GM12891 (cell line): ENCODE measurements around the gene HCST.

Source experiments
- POLR2A ChIP-seq: IDR thresholded peaks from 2 replicates; pipeline ENCODE4 v1.6.1; 2011; ENCODE audit warnings: low read depth, low read length, control low read depth
- POLR2AphosphoS5 ChIP-seq: IDR thresholded peaks from 2 replicates; pipeline ENCODE4 v1.6.1; 2011; ENCODE audit warnings: low read depth, low read length, control low read depth
- TAF1 ChIP-seq: IDR thresholded peaks from 2 replicates; pipeline ENCODE4 v1.6.1; 2011; ENCODE audit warnings: low read depth, low read length, control low read depth

- no peak for TF ChIP-seq POLR2A
- TF ChIP-seq TAF1: no peak
- no peak; the same call in 1 of the 2 replicates for TF ChIP-seq POLR2AphosphoS5
Measured at GRCh38 chr19:35885904-35886303, 16.4 kb upstream of the HCST start.
